SK-N-SH treated with all-trans-retinoic acid at 6 μM for 48 hours (cell line): Measurements from ENCODE around the gene AKAP6.

Experiments used
- ATAC-seq: fragments of 200-7000 bp; cut with Tn5 transposase; 3 replicates; pipeline ENCODE4 v1.9.1; 2020; ENCODE audit warnings: mild to moderate bottlenecking, moderate library complexity
- BACH2 ChIP-seq: fragments of 250-450 bp; sonication (Bioruptor Pico); IDR thresholded peaks from 2 replicates; pipeline ENCODE4 v1.9.0; 2021; ENCODE audit warnings: mild to moderate bottlenecking, borderline replicate concordance
- CREB5 ChIP-seq: fragments of 250-450 bp; sonication (Bioruptor Pico); IDR thresholded peaks from 2 replicates; pipeline ENCODE4 v1.5.1; 2020; ENCODE audit warnings: low read depth, mild to moderate bottlenecking, moderate library complexity
- CSDC2 ChIP-seq: fragments of 250-450 bp; sonication (Bioruptor Pico); IDR thresholded peaks from 2 replicates; pipeline ENCODE4 v1.5.0; 2020; ENCODE audit warnings: mild to moderate bottlenecking, moderate library complexity
- CSRNP3 ChIP-seq: fragments of 250-450 bp; sonication (Bioruptor Pico); IDR thresholded peaks from 2 replicates; pipeline ENCODE4 v1.5.1; 2021; ENCODE audit warnings: mild to moderate bottlenecking, moderate library complexity
- ESRRG ChIP-seq: fragments of 250-450 bp; sonication (Bioruptor Pico); IDR thresholded peaks from 2 replicates; pipeline ENCODE4 v1.6.1; 2021; ENCODE audit warnings: mild to moderate bottlenecking
- GLIS3 ChIP-seq: fragments of 250-450 bp; sonication (Bioruptor Pico); IDR thresholded peaks from 2 replicates; pipeline ENCODE4 v1.5.0; 2020; ENCODE audit warnings: mild to moderate bottlenecking, moderate library complexity
- ISL1 ChIP-seq: fragments of 250-450 bp; sonication (Bioruptor Pico); IDR thresholded peaks from 2 replicates; pipeline ENCODE4 v2.1.2; 2022; ENCODE audit warnings: mild to moderate bottlenecking, moderate library complexity
- OSR1 ChIP-seq: fragments of 250-450 bp; sonication (Bioruptor Pico); IDR thresholded peaks from 2 replicates; pipeline ENCODE4 v1.8.0; 2022; ENCODE audit warnings: moderate library complexity, mild to moderate bottlenecking, inconsistent platforms
- POU6F1 ChIP-seq: fragments of 250-450 bp; sonication (Bioruptor Pico); IDR thresholded peaks from 2 replicates; pipeline ENCODE4 v1.8.0; 2021; ENCODE audit warnings: low read depth, mild to moderate bottlenecking, moderate library complexity, borderline replicate concordance
- PPARA ChIP-seq: fragments of 250-450 bp; sonication (Bioruptor Pico); IDR thresholded peaks from 2 replicates; pipeline ENCODE4 v1.5.0; 2020; ENCODE audit warnings: mild to moderate bottlenecking, borderline replicate concordance
- SNAI2 ChIP-seq: fragments of 250-450 bp; sonication (Bioruptor Pico); IDR thresholded peaks from 2 replicates; pipeline ENCODE4 v1.5.0; 2020; ENCODE audit warnings: mild to moderate bottlenecking, moderate library complexity
- TCF4 ChIP-seq: fragments of 250-450 bp; sonication (Bioruptor Pico); IDR thresholded peaks from 2 replicates; pipeline ENCODE4 v1.8.0; 2021; ENCODE audit warnings: mild to moderate bottlenecking, moderate library complexity, borderline replicate concordance
- TOX ChIP-seq: fragments of 250-450 bp; sonication (Bioruptor Pico); IDR thresholded peaks from 2 replicates; pipeline ENCODE4 v1.8.0; 2021; ENCODE audit warnings: mild to moderate bottlenecking, moderate library complexity, borderline replicate concordance
- ZC3H10 ChIP-seq: fragments of 250-450 bp; sonication (Bioruptor Pico); IDR thresholded peaks from 2 replicates; pipeline ENCODE4 v1.5.1; 2021; ENCODE audit warnings: mild to moderate bottlenecking, moderate library complexity
- ZFP30 ChIP-seq: fragments of 450-650 bp; formaldehyde crosslinking; IDR thresholded peaks from 2 replicates; pipeline ENCODE4 v1.5.0; 2022; ENCODE audit warnings: mild to moderate bottlenecking, moderate library complexity
- ZNF565 ChIP-seq: fragments of 450-650 bp; formaldehyde crosslinking; conservative IDR thresholded peaks from 2 replicates; pipeline ENCODE4 v1.5.0; 2020; ENCODE audit warnings: low read depth, mild to moderate bottlenecking, moderate library complexity
- ZNF70 ChIP-seq: fragments of 450-650 bp; formaldehyde crosslinking; IDR thresholded peaks from 2 replicates; pipeline ENCODE4 v1.5.0; 2020; ENCODE audit warnings: mild to moderate bottlenecking, moderate library complexity
- ZNF8 ChIP-seq: fragments of 450-650 bp; formaldehyde crosslinking; IDR thresholded peaks from 2 replicates; pipeline ENCODE4 v1.5.0; 2020; ENCODE audit warnings: mild to moderate bottlenecking, moderate library complexity
- TF ChIP-seq, protein P1 (sequence below): fragments of 250-450 bp; sonication (Bioruptor Pico); IDR thresholded peaks from 2 replicates; pipeline ENCODE4 v1.5.0; 2020; ENCODE audit warnings: mild to moderate bottlenecking, moderate library complexity
- TF ChIP-seq, protein P2 (sequence below): fragments of 250-450 bp; sonication (Bioruptor Pico); IDR thresholded peaks from 2 replicates; pipeline ENCODE4 v1.8.0; 2020; ENCODE audit warnings: mild to moderate bottlenecking, moderate library complexity, borderline replicate concordance

Gene AKAP6

DNA sequence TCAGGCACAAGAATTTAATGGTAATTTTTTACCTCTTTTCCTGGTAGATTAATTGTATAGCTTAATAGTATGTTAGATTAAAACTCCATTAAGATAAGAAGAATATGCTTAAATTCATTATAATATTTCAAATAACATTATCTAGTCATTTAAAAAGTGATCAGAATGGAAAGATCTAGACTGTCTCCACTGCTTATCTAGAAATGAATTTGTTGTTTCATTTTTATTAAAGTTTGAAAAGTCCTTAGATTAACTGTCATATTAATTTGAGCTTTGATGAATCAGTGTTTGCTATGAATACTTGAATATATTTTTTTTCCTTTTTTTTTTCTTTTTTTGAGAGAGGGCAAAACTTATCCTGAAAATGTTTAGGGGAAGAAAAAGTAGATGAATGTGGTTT is 373.0 kb downstream of the AKAP6 start:
- TF ChIP-seq TCF4 (CRISPR knock-in tag) = no peak
- peak; percentile 78 for TF ChIP-seq ISL1 (CRISPR knock-in tag)
- ATAC-seq = no peak

- no peak for ATAC-seq
- TF ChIP-seq, protein P1, sequence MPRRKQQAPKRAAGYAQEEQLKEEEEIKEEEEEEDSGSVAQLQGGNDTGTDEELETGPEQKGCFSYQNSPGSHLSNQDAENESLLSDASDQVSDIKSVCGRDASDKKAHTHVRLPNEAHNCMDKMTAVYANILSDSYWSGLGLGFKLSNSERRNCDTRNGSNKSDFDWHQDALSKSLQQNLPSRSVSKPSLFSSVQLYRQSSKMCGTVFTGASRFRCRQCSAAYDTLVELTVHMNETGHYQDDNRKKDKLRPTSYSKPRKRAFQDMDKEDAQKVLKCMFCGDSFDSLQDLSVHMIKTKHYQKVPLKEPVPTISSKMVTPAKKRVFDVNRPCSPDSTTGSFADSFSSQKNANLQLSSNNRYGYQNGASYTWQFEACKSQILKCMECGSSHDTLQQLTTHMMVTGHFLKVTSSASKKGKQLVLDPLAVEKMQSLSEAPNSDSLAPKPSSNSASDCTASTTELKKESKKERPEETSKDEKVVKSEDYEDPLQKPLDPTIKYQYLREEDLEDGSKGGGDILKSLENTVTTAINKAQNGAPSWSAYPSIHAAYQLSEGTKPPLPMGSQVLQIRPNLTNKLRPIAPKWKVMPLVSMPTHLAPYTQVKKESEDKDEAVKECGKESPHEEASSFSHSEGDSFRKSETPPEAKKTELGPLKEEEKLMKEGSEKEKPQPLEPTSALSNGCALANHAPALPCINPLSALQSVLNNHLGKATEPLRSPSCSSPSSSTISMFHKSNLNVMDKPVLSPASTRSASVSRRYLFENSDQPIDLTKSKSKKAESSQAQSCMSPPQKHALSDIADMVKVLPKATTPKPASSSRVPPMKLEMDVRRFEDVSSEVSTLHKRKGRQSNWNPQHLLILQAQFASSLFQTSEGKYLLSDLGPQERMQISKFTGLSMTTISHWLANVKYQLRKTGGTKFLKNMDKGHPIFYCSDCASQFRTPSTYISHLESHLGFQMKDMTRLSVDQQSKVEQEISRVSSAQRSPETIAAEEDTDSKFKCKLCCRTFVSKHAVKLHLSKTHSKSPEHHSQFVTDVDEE (CRISPR knock-in tag) = no peak
These were observed 373.5 kb downstream of the AKAP6 start for GRCh38 chr14:32702562-32702961.

DNA sequence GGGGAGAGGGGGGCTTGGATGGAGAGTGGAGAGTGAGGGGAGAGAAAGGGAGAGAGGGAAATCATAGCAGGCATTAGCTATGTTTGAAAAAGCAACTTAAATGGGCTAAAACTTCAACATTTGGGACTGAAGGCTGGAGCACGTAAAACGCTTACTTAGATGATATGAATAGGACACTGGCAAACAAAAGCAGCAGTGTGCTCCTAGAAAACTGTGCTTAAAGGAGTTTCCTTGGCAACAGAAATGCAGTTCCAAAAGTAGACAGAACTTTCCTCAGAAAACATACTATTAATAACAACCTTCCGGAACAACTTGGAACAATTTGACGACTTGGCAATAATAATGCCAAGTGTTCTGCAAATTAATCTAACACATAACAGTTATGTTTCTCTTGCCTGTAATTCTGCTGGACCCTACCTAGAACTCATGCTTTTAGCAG is 374.1 kb downstream of the AKAP6 start:
- ATAC-seq = no peak
- no peak for TF ChIP-seq ZNF70 (CRISPR knock-in tag)
- no peak for TF ChIP-seq ZNF565 (CRISPR knock-in tag)
- no peak for TF ChIP-seq TOX
- TF ChIP-seq ESRRG (CRISPR knock-in tag) = no peak
- TF ChIP-seq SNAI2 (CRISPR knock-in tag) = no peak
- no peak for TF ChIP-seq GLIS3 (CRISPR knock-in tag)
- TF ChIP-seq POU6F1 (CRISPR knock-in tag) = no peak
- TF ChIP-seq OSR1 (CRISPR knock-in tag) = no peak
- TF ChIP-seq TCF4 (CRISPR knock-in tag) = no peak
- no peak for TF ChIP-seq PPARA (CRISPR knock-in tag)
- TF ChIP-seq, protein P2, sequence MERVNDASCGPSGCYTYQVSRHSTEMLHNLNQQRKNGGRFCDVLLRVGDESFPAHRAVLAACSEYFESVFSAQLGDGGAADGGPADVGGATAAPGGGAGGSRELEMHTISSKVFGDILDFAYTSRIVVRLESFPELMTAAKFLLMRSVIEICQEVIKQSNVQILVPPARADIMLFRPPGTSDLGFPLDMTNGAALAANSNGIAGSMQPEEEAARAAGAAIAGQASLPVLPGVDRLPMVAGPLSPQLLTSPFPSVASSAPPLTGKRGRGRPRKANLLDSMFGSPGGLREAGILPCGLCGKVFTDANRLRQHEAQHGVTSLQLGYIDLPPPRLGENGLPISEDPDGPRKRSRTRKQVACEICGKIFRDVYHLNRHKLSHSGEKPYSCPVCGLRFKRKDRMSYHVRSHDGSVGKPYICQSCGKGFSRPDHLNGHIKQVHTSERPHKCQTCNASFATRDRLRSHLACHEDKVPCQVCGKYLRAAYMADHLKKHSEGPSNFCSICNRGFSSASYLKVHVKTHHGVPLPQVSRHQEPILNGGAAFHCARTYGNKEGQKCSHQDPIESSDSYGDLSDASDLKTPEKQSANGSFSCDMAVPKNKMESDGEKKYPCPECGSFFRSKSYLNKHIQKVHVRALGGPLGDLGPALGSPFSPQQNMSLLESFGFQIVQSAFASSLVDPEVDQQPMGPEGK (CRISPR knock-in tag) = no peak
- TF ChIP-seq ISL1 (CRISPR knock-in tag) = no peak
- no peak for TF ChIP-seq CSDC2 (CRISPR knock-in tag)
- TF ChIP-seq ZNF8 (CRISPR knock-in tag) = no peak
- TF ChIP-seq ZFP30 = no peak
- no peak for TF ChIP-seq CREB5 (CRISPR knock-in tag)
- TF ChIP-seq, protein P1 (CRISPR knock-in tag) = no peak
- no peak for TF ChIP-seq BACH2 (CRISPR knock-in tag)
- no peak for TF ChIP-seq ZC3H10 (CRISPR knock-in tag)
- no peak for TF ChIP-seq CSRNP3 (CRISPR knock-in tag)
